OCI-LY3 (cell line): ENCODE results near the gene KCNN3.
"Not testable (repeated sequence)": the region's sequence is repeated elsewhere in the genome, so short reads cannot be mapped to it uniquely, and the experiment has no call there.

ENCODE experiments used
- H2AFZ ChIP-seq: fragments of 200-600, 300-600 bp; shearing (Covaris generic); 2 replicates; pipeline ENCODE4 v1.6.0; 2014; ENCODE audit warnings: antibody characterized with exemption, low read depth, low read length
- H3K27ac ChIP-seq: fragments of 200-600, 300-600 bp; sonication (generic); 2 replicates; pipeline ENCODE4 v1.5.1; 2014; ENCODE audit warnings: mild to moderate bottlenecking, low read length, moderate library complexity, mixed read lengths
- H3K27me3 ChIP-seq: fragments of 200-600, 300-600 bp; sonication (generic); 2 replicates; pipeline ENCODE4 v1.6.1; 2014; ENCODE audit warnings: low read depth, low read length, mixed read lengths
- H3K36me3 ChIP-seq: fragments of 200-600, 300-600 bp; sonication (generic); replicated peaks from 2 replicates; pipeline ENCODE3; 2014; ENCODE audit warnings: low read depth, low read length, mixed read lengths
- H3K4me1 ChIP-seq: fragments of 300-600, 200-600 bp; sonication (generic); 2 replicates; pipeline ENCODE4 v1.6.1; 2014; ENCODE audit warnings: low read length, mixed read lengths
- H3K4me2 ChIP-seq: fragments of 200-600, 300-600 bp; sonication (generic); 2 replicates; pipeline ENCODE4 v1.6.1; 2014; ENCODE audit warnings: low read length, mixed read lengths
- H3K4me3 ChIP-seq: fragments of 300-600, 200-600 bp; sonication (generic); 2 replicates; pipeline ENCODE4 v1.5.1; 2014; ENCODE audit warnings: antibody characterized with exemption, mild to moderate bottlenecking, low read length, moderate library complexity
- H3K79me2 ChIP-seq: fragments of 300-600, 200-600 bp; shearing (Covaris generic); 2 replicates; pipeline ENCODE4 v1.6.1; 2014; ENCODE audit warnings: mild to moderate bottlenecking, low read length, mixed read lengths
- H3K9ac ChIP-seq: fragments of 300-600, 200-600 bp; shearing (Covaris generic); 2 replicates; pipeline ENCODE4 v1.6.0; 2014; ENCODE audit warnings: mild to moderate bottlenecking, low read length, moderate library complexity
- H3K9me3 ChIP-seq: fragments of 200-600, 300-600 bp; shearing (Covaris generic); 2 replicates; pipeline ENCODE4 v1.6.1; 2014; ENCODE audit warnings: low read length, mixed read lengths; ENCODE audit not compliant: insufficient read depth
- H4K20me1 ChIP-seq: fragments of 200-600, 300-600 bp; sonication (generic); 2 replicates; pipeline ENCODE4 v1.6.1; 2016; ENCODE audit warnings: low read length, mixed read lengths; ENCODE audit not compliant: insufficient read depth
- EZH2phosphoT487 ChIP-seq: fragments of 200-600 bp; shearing (Covaris generic); IDR thresholded peaks from 2 replicates; pipeline ENCODE4 v1.6.1; 2018; ENCODE audit warnings: antibody characterized with exemption, mixed run types, low read depth
- TF ChIP-seq, protein P1 (sequence below): fragments of 200-600, 300-600 bp; sonication (generic); IDR thresholded peaks from 2 replicates; pipeline ENCODE4 v1.5.1; 2014; ENCODE audit warnings: antibody characterized with exemption, low read length, low read depth

The KCNN3 gene

DNA sequence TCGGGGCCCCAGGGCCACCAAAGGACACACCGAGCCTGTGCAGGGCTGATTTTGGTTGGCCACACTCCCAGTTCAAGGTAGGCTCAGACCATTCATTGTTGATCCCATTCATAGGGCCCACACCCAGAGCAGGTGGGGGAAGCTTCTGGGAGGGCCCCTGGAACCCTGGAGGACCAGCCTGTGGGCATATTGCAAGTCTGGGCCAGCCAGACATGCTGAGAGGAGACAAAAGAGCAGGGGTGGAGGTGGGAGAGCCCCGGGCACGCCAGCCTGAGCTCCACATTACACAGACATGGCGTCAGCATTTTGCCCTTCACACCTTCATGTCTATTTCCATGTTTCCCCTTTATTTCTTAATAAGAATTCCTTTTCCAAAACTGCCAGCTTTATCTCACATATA lies 40.8 kb upstream of the KCNN3 start:
- Histone ChIP-seq H3K36me3 (no peaks in the 10 kb centered on the region), H4K20me1 (no peaks in the 10 kb centered on the region), H3K4me1 (no peaks in the 10 kb centered on the region), H3K9me3 (peaks cover 3% of the 10 kb centered on the region), H2AFZ (no peak overlapping the region), H3K9ac (no peak overlapping the region), H3K27me3 (no peaks in the 10 kb centered on the region), H3K4me2 (no peak overlapping the region), H3K27ac (no peak overlapping the region), H3K4me3 (no peak overlapping the region), H3K79me2 (no peaks in the 10 kb centered on the region)
- TF ChIP-seq EZH2phosphoT487, result no peak
- TF ChIP-seq, protein P1, sequence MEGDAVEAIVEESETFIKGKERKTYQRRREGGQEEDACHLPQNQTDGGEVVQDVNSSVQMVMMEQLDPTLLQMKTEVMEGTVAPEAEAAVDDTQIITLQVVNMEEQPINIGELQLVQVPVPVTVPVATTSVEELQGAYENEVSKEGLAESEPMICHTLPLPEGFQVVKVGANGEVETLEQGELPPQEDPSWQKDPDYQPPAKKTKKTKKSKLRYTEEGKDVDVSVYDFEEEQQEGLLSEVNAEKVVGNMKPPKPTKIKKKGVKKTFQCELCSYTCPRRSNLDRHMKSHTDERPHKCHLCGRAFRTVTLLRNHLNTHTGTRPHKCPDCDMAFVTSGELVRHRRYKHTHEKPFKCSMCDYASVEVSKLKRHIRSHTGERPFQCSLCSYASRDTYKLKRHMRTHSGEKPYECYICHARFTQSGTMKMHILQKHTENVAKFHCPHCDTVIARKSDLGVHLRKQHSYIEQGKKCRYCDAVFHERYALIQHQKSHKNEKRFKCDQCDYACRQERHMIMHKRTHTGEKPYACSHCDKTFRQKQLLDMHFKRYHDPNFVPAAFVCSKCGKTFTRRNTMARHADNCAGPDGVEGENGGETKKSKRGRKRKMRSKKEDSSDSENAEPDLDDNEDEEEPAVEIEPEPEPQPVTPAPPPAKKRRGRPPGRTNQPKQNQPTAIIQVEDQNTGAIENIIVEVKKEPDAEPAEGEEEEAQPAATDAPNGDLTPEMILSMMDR, result no peak

DNA sequence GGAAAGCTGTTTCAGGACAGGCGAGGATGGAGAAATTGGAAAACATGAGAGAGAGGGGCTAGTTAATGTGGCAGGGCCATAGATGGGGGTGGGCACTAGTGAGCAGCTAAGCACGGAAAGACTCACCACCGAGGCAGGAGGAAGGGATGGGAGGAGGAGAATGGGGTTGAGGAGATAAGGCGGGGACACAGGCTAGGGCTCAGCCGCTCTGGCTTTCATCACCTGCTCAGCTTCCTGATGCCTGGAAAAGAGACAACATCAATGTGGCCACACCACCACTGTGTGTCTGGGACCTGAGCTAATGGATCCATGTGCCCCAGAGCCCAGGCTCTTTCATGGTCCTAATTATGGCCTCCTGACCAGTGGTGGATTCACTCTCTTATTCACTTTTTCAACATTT lies 38.9 kb upstream of the KCNN3 start:
- Histone ChIP-seq H3K4me1 (no peaks in the 10 kb centered on the region), H3K36me3 (no peaks in the 10 kb centered on the region), H4K20me1 (no peaks in the 10 kb centered on the region), H3K9me3 (peaks cover 3% of the 10 kb centered on the region), H3K9ac (no peak overlapping the region), H2AFZ (no peak overlapping the region), H3K27ac (no peak overlapping the region), H3K79me2 (no peaks in the 10 kb centered on the region), H3K4me3 (no peak overlapping the region), H3K27me3 (no peaks in the 10 kb centered on the region), H3K4me2 (no peak overlapping the region)
- TF ChIP-seq EZH2phosphoT487, result no peak
- TF ChIP-seq, protein P1, result no peak

DNA sequence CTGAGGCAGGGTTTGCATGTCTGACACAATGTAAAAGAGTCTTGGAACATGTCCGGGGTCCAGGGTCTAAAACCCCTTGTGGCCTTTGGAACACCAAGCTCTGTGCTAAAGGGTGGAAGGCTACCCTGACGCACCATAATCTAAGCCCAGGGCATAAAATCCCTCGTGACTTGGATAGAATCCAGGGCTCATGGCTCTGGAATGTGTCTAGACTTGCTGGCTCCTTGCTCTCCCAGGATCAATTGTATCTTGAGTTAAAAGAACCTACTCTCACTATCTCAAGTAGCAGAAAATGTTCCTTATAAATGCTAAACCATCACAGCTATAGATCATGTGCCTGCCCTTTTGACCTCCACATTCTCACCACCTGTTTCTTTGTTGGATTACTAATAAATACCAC lies 38.0 kb upstream of the KCNN3 start:
- not testable (repeated sequence) for H3K4me1 ChIP-seq, H3K9me3 ChIP-seq, H3K27me3 ChIP-seq, H3K27ac ChIP-seq, H3K79me2 ChIP-seq, H3K36me3 ChIP-seq, H3K9ac ChIP-seq, H2AFZ ChIP-seq, H3K4me3 ChIP-seq, H4K20me1 ChIP-seq, H3K4me2 ChIP-seq

DNA sequence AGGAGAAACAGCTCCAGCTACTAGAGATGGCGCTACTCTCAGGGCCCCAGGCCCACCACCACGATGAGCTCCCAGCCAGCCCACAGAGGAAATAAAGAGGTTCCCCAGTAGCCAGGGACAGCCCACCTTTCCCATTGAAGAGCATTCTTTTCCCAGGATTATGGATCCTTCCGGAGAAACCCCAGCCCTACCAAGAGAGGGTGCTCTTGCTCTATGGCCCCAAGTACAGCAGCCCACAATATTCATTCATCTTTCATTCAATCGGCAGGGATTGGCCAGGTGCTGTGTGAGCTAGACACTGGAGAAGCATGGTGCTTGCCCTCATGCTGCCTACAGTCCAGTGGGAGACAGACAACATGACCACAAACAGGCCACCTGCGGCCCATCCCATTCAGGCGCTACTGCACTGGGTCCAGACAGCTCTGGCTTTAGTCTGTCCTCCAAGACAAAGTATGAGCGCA lies 36.6 kb upstream of the KCNN3 start:
- Histone ChIP-seq H3K79me2 (no peaks in the 10 kb centered on the region), H3K27me3 (no peaks in the 10 kb centered on the region), H3K9ac (no peak overlapping the region), H3K4me3 (no peak overlapping the region), H3K36me3 (no peaks in the 10 kb centered on the region), H4K20me1 (no peaks in the 10 kb centered on the region), H2AFZ (no peak overlapping the region), H3K9me3 (peaks cover 3% of the 10 kb centered on the region), H3K27ac (no peak overlapping the region), H3K4me2 (no peak overlapping the region), H3K4me1 (no peaks in the 10 kb centered on the region)
- no peak for TF ChIP-seq EZH2phosphoT487
- TF ChIP-seq, protein P1, result peak; percentile 45
